LNCaP clone FGC (cell line): ENCODE data around the gene CHRND.

ENCODE experiments used
- DNase-seq: peaks from one replicate; pipeline ENCODE4 v3.0.0-alpha.2; 2011; ENCODE audit warnings: low read depth
- H3K4me3 ChIP-seq: 2 replicates; pipeline ENCODE4 v1.5.1; 2011; ENCODE audit warnings: mild to moderate bottlenecking, low read depth, low read length, control low read depth
- TF ChIP-seq, protein P1 (sequence below): IDR thresholded peaks from 2 replicates; pipeline ENCODE4 v1.5.1; 2012; ENCODE audit warnings: mild to moderate bottlenecking; ENCODE audit not compliant: control insufficient read depth, insufficient read depth; ENCODE audit errors: extremely low read depth

The CHRND gene

DNA sequence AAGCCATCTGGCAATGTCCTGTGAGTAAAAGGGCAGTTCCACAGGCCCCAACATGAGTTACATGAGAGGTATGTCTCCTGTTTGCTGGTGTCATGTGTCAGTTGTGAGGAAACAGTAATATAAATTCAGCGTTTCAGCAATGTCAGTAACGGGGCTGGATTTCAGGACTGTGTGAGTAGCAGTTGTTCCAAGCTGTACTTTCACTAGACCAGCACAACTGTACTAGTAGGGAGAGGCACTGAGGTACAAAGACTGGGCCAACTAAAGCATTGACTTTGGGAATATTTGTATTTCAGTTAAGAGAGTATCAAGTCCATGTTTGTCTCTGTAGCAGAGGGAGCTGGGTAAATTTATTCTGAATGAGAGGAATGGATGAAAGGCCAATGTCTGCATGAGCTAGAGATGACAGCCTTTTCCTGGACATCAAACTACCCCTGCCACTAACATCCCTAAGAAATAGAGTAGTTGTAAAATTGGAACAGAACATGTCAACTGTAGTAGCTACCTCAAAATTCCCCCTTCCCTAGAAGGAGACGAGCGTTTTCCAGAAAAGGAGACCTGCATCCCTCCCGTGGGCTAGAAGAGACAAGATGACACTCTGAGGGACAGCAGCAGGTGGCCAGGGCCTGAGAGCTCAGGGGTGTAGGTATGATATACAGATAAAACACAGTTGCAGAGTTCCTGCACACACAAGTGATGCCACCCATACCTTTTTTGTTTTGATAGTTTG, 48.9 kb downstream of the CHRND start:
- no peak for DNase-seq
- TF ChIP-seq, protein P1, sequence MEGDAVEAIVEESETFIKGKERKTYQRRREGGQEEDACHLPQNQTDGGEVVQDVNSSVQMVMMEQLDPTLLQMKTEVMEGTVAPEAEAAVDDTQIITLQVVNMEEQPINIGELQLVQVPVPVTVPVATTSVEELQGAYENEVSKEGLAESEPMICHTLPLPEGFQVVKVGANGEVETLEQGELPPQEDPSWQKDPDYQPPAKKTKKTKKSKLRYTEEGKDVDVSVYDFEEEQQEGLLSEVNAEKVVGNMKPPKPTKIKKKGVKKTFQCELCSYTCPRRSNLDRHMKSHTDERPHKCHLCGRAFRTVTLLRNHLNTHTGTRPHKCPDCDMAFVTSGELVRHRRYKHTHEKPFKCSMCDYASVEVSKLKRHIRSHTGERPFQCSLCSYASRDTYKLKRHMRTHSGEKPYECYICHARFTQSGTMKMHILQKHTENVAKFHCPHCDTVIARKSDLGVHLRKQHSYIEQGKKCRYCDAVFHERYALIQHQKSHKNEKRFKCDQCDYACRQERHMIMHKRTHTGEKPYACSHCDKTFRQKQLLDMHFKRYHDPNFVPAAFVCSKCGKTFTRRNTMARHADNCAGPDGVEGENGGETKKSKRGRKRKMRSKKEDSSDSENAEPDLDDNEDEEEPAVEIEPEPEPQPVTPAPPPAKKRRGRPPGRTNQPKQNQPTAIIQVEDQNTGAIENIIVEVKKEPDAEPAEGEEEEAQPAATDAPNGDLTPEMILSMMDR = no peak
- no peak overlapping the region for H3K4me3 ChIP-seq

GRCh38 chr2:232575404-232575746, 49.4 kb downstream of the CHRND start:
- DNase-seq = no peak
- TF ChIP-seq, protein P1 = no peak
- no peak overlapping the region for H3K4me3 ChIP-seq

DNA sequence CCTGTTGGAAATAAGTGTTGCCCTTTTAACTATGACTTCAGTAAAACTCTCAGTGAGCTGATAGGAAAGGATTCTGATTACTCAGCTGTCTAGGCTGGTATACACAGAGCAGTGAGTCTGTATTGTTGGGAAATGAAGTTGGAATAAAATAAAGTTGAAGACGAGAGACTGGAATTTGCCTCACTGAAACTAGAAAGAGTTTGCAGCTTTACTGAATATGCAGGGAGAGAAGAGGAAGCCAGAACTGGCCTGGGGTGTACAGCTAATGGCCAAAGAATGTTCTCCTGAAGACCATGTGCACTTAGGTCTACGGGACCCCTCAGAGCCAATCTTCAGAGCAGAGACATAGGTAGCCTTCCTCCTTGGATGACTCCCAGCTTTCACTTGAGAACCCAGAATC, 51.0 kb downstream of the CHRND start:
- no peak for DNase-seq
- no peak overlapping the region for H3K4me3 ChIP-seq
- TF ChIP-seq, protein P1 = no peak

- no peak overlapping the region for H3K4me3 ChIP-seq
- DNase-seq = no peak
Observed at GRCh38 chr2:232577841-232578240, 51.9 kb downstream of the CHRND start.

GRCh38 chr2:232578626-232579025, 52.7 kb downstream of the CHRND start:
- TF ChIP-seq, protein P1 = no peak
- no peak overlapping the region for H3K4me3 ChIP-seq

More at GRCh38 chr2:232577841-232578240, 51.9 kb downstream of the CHRND start:
- TF ChIP-seq, protein P1 = no peak

DNA sequence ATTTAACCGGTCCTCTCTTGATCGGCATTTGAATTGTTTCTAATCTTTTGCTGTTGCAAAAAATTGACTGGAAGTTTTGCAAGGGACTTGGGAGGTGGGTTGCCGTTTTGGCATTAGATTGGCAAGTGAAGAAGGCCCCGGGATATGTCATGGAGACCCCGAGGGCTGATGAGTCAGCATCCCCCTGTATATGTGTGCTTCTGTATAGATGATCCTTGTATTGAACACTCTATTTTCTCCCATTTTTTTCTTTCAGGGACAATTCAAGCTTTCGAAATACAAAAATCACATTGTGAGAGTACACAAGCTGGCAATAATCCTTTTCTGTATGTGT, 54.7 kb downstream of the CHRND start:
- H3K4me3 ChIP-seq = peak overlapping the region; percentile 2; the same call in 1 of the 2 replicates
- TF ChIP-seq, protein P1 = no peak
- DNase-seq = no peak

More at GRCh38 chr2:232578626-232579025, 52.7 kb downstream of the CHRND start:
- DNase-seq = no peak

GRCh38 chr2:232581725-232582124, 55.8 kb downstream of the CHRND start:
- H3K4me3 ChIP-seq = no peak overlapping the region
- DNase-seq = no peak
- TF ChIP-seq, protein P1 = no peak
